Measurements from ENCODE around the gene CADPS2.
"Not testable (repeated sequence)": the region's sequence is repeated elsewhere in the genome, so short reads cannot be mapped to it uniquely, and the experiment has no call there.

CADPS2 gene

DNA sequence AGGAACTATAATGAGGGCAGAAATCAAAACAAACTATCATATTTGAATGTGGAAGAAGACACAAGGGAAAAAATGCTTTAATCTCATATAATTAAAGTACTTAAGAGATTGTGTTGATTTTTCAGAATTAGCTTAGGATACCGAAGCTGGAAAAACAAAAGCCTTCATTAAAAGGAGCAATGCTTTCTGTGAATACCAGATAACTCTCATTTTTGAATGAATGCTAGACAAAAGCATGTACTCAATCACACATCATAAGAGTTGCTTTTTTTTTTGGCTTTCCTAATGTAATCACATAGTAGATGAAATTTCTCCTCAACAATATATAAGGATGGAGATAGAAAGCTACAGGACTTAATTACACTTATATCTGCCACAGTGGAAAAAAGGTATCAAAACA, 43.3 kb downstream of the CADPS2 start:
- Mint-ChIP-seq H3K27ac (no peak overlapping the region), H3K27me3 (no peaks in the 10 kb centered on the region), H3K36me3 (ENCODE audit: low read depth) (no peaks in the 10 kb centered on the region), H3K9me3 (no peaks in the 10 kb centered on the region), H3K4me1 (ENCODE audit: low read depth) (no peaks in the 10 kb centered on the region), H3K4me3 (no peak overlapping the region)
- intact Hi-C loops (cut with micrococcal nuclease) = no loop called here

DNA sequence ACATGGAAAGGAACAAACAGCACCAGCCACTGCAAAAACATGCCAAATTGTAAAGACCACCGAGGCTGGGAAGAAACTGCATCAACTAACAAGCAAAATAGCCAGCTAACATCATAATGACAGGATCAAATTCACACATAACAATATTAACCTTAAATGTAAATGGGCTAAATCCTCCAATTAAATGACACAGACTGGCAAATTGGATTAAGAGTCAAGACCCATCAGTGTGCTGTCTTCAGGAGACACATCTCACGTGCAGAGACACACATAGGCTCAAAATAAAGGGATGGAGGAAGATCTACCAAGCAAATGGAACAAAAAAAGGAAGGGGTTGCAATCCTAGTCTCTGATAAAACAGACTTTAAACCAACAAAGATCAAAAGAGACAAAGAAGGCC, 50.0 kb downstream of the CADPS2 start:
- intact Hi-C loops (cut with micrococcal nuclease); H3K27ac Mint-ChIP-seq; H3K27me3 Mint-ChIP-seq; H3K4me1 Mint-ChIP-seq (ENCODE audit: low read depth); H3K36me3 Mint-ChIP-seq (ENCODE audit: low read depth); H3K4me3 Mint-ChIP-seq: not testable (repeated sequence)
- H3K9me3 Mint-ChIP-seq = peaks cover 33% of the 10 kb centered on the region

DNA sequence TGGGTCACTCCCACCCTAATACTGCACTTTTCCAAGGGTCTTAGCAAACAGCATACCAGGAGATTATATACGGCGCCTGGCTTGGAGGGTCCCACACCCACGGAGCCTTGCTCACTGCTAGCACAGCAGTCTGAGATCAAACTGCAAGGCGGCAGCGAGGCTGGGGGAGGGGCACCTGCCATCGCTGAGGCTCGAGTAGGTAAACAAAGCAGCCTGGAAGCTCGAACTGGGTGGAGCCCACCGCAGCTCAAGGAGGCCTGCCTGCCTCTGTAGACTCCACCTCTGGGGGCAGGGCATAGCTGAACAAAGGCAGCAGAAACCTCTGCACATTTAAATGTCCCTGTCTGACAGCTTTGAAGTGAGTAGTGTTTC, 51.7 kb downstream of the CADPS2 start:
- peaks cover 33% of the 10 kb centered on the region for H3K9me3 Mint-ChIP-seq
- H3K4me3 Mint-ChIP-seq; H3K36me3 Mint-ChIP-seq (ENCODE audit: low read depth); intact Hi-C loops (cut with micrococcal nuclease); H3K27me3 Mint-ChIP-seq; H3K27ac Mint-ChIP-seq; H3K4me1 Mint-ChIP-seq (ENCODE audit: low read depth): not testable (repeated sequence)

DNA sequence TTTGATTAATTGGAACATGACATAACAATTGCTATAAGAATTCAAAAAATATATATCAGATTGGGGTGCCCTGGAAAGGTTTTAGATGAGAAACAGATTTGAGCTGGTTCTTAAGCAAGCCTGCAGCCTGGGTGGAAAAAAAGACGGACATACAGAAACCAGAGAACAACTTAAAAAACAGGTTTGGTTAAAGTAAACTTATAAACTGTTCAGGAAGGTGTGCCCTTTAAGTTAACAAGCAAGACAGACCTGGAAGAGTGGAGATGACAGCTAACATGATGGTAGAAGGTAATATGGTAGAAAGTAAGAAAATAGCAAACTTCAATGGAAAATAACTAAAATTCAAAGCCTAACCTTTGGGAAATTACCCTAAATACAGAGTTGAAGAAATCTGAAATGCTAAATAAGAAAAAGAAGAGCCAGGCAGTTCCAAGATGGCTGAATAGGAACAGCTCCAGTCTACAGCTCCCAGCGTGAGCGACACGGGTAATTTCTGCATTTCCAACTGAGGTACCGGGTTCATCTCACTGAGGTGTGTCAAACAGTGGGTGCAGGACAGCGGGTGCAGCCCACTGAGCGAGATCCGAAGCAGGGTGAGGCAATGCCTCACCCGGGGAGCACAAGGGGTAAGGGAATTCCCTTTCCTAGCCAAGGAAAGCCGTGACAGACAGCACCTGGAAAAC, 52.2 kb downstream of the CADPS2 start:
- H3K36me3 Mint-ChIP-seq (ENCODE audit: low read depth) = no peaks in the 10 kb centered on the region
- no peak overlapping the region for H3K4me3 Mint-ChIP-seq
- H3K27me3 Mint-ChIP-seq = no peaks in the 10 kb centered on the region
- peaks cover 33% of the 10 kb centered on the region for H3K9me3 Mint-ChIP-seq
- no peak overlapping the region for H3K27ac Mint-ChIP-seq
- intact Hi-C loops (cut with micrococcal nuclease) = no loop called here
- no peaks in the 10 kb centered on the region for H3K4me1 Mint-ChIP-seq (ENCODE audit: low read depth)

DNA sequence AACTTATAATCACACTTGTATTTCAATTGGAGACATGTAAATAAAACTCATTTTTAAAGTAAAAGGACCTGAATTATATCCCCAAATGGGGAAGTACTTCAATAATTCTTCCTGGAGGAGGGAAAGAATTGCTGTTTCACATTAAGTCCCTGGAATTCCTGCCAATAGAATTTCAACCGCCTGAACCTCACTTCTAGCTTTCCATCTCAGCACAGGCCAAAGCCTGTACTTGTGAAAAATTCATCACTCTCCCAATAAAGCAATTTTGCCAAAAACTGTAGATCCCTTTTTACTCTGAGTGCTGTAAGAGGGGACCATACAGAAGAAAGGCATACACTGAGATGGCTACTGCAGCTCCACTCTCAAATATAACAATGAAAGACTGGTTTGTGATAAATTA, 54.8 kb downstream of the CADPS2 start:
- Mint-ChIP-seq H3K4me1 (ENCODE audit: low read depth) (no peaks in the 10 kb centered on the region), H3K27ac (no peak overlapping the region), H3K9me3 (peaks cover 34% of the 10 kb centered on the region), H3K27me3 (no peaks in the 10 kb centered on the region), H3K4me3 (no peak overlapping the region), H3K36me3 (ENCODE audit: low read depth) (no peaks in the 10 kb centered on the region)
- intact Hi-C loops (cut with micrococcal nuclease) = no loop called here

DNA sequence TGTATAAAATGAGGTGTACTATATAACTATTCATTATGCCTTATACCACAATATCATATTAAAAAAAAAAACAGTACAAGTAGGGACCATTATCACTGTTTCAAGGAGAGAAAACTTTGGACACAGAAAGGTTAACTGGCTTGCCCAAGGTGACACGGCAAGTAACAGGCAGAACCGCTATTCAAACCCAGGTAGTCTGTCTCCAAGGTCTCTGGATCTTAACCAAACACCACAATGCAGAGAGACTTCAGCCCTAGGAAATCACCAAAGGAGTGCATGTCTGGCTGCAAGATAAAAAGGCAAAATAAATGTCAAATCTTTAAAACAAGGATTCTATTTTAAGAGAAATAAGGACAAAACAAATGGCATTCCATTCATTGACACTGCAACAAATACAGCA, 56.3 kb downstream of the CADPS2 start:
- peaks cover 19% of the 10 kb centered on the region for H3K9me3 Mint-ChIP-seq
- H3K27ac Mint-ChIP-seq = no peak overlapping the region
- no peaks in the 10 kb centered on the region for H3K27me3 Mint-ChIP-seq
- H3K36me3 Mint-ChIP-seq (ENCODE audit: low read depth) = no peaks in the 10 kb centered on the region
- H3K4me3 Mint-ChIP-seq = no peak overlapping the region
- no peaks in the 10 kb centered on the region for H3K4me1 Mint-ChIP-seq (ENCODE audit: low read depth)
- intact Hi-C loops (cut with micrococcal nuclease) = no loop called here

DNA sequence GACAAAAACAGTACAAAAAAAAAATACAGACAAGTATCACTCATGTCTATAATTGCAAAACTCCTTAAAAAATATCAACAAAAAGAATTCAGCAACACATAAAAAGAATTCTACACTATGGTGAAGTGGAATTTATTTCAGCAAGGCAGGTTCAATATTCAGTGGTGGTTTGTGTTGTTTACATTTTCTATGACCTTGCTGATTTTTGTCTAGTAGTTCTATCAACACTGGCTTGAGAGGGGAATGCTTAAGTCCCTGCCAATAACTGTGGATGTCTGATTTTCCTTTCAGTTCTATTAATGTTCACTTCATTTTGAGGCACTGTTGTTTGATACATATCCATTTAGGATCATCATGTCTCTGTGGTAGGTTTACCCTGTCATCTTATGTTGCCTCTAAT, 58.5 kb downstream of the CADPS2 start:
- Mint-ChIP-seq H3K27me3 (no peaks in the 10 kb centered on the region), H3K27ac (no peak overlapping the region), H3K9me3 (peaks cover 12% of the 10 kb centered on the region), H3K4me1 (ENCODE audit: low read depth) (no peaks in the 10 kb centered on the region), H3K36me3 (ENCODE audit: low read depth) (no peaks in the 10 kb centered on the region), H3K4me3 (no peak overlapping the region)
- intact Hi-C loops (cut with micrococcal nuclease) = no loop called here

DNA sequence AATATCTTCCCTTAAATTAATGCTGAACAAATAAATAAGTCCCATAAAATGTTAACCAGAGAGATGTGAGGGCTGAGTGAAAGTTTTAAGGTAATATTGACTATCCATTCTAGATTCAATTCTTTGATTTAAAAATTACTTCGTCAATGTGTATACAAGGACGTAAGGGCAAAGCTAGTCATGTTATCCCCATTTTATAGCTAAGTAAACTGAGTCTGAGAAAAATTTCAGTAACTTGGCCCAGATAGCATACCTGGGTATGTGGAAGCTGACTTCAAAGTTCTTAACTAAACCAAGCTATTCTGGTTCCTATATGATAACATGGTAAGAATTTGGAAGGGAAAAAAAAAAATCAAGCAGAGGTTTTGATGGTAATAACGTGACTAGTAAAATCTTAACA, 72.4 kb downstream of the CADPS2 start:
- H3K27me3 Mint-ChIP-seq = no peaks in the 10 kb centered on the region
- no peak overlapping the region for H3K4me3 Mint-ChIP-seq
- intact Hi-C loops (cut with micrococcal nuclease) = no loop called here
- H3K4me1 Mint-ChIP-seq (ENCODE audit: low read depth) = no peaks in the 10 kb centered on the region
- peaks cover 20% of the 10 kb centered on the region for H3K9me3 Mint-ChIP-seq
- no peaks in the 10 kb centered on the region for H3K36me3 Mint-ChIP-seq (ENCODE audit: low read depth)
- no peak overlapping the region for H3K27ac Mint-ChIP-seq

DNA sequence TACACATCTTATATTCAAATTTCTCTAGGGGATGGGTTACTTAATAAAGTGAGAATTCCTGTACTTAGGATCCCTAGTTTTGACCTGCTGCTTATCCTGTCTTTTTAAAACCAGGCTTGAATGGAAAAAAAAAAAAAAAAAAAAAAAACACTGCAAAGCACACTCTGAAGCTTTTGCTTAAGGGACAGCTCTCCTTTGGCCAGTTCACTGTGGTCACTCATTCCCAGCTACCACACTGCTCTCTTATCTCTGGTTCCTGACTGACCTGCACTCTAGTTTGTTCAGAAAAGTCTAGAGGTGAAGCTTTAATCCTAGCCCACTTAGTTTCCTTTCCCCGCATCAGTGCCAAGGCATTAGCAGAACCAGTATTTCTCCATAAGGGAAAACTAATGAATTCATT, 82.4 kb downstream of the CADPS2 start:
- no peaks in the 10 kb centered on the region for H3K4me1 Mint-ChIP-seq (ENCODE audit: low read depth)
- H3K27ac Mint-ChIP-seq = no peak overlapping the region
- H3K36me3 Mint-ChIP-seq (ENCODE audit: low read depth) = no peaks in the 10 kb centered on the region
- H3K9me3 Mint-ChIP-seq = no peaks in the 10 kb centered on the region
- intact Hi-C loops (cut with micrococcal nuclease) = no loop called here
- H3K27me3 Mint-ChIP-seq = no peaks in the 10 kb centered on the region
- no peak overlapping the region for H3K4me3 Mint-ChIP-seq

DNA sequence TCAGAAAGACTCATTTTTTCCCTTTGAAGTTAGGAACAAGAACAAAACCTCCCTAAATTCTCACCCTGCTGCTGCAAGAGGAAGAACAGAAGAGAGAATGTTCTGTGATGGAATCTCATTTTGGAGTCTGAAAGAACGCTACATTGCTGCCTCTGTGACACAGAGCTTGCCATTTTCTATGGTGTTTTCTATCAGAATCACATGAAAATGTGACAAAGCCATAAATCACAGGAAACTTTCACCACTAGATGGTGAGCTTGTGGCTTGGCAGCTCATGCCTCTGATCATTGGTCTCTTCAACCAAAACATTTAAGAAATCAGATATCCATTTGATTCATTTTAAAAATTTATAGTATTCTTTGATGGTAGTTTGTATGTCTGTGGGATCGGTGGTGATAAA, 82.9 kb downstream of the CADPS2 start:
- Mint-ChIP-seq H3K36me3 (ENCODE audit: low read depth) (no peaks in the 10 kb centered on the region), H3K27ac (no peak overlapping the region), H3K4me1 (ENCODE audit: low read depth) (no peaks in the 10 kb centered on the region), H3K27me3 (no peaks in the 10 kb centered on the region), H3K4me3 (no peak overlapping the region), H3K9me3 (no peaks in the 10 kb centered on the region)
- intact Hi-C loops (cut with micrococcal nuclease) = no loop called here

DNA sequence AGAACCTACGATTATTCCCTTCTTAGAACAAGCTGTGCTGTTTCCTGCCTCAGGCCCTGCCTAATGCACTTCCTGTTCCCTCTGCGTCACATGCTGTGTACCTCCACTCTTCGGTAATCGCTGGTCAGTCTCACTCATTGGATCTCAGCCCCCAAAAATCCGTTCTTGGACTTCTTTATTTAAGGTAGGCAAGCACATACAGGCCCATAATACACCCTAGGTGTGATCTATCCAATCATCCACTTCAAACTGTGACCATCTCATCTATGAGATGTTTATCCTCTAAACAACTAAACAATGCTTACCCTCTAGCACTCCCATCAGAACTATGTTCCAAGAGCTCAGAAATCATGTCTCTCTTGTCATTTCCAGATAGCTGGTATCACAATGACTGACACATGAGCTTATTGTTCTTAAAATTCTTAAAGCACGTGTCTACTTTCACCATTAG, 83.9 kb downstream of the CADPS2 start:
- no peaks in the 10 kb centered on the region for H3K36me3 Mint-ChIP-seq (ENCODE audit: low read depth)
- intact Hi-C loops (cut with micrococcal nuclease) = no loop called here
- H3K4me1 Mint-ChIP-seq (ENCODE audit: low read depth) = no peaks in the 10 kb centered on the region
- no peak overlapping the region for H3K27ac Mint-ChIP-seq
- H3K9me3 Mint-ChIP-seq = no peaks in the 10 kb centered on the region
- H3K27me3 Mint-ChIP-seq = no peaks in the 10 kb centered on the region
- no peak overlapping the region for H3K4me3 Mint-ChIP-seq

DNA sequence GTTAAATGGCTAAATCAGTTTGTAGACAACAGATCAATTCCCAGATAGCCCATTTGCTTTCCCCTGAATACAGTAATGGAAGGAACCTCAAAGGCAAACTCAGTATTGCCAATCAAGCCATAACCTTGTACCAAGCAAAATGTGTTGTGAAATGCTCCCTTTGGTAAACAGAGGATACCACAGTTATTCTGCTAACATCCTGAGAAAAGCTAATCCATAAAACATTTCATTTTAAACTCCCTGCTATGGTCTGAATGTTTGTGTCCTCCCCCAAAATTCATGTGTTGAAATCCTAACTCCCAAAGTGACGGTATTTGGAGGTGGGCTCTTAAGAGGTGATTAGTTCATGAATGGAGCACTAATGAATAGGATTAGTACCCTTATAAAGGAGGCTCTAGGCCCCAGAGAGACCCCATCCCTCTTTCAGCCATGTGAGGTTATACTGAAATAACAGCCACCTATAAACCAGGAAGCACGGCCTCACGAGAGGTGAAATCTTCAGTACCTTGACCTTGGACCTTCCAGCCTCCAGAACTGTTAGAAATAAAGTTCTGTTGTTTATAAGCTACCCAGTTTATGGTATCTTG, 94.2 kb downstream of the CADPS2 start:
- H3K9me3 Mint-ChIP-seq = peaks cover 13% of the 10 kb centered on the region
- no peaks in the 10 kb centered on the region for H3K27me3 Mint-ChIP-seq
- no peaks in the 10 kb centered on the region for H3K36me3 Mint-ChIP-seq (ENCODE audit: low read depth)
- H3K4me3 Mint-ChIP-seq = no peak overlapping the region
- no peaks in the 10 kb centered on the region for H3K4me1 Mint-ChIP-seq (ENCODE audit: low read depth)
- intact Hi-C loops (cut with micrococcal nuclease) = no loop called here
- no peak overlapping the region for H3K27ac Mint-ChIP-seq

DNA sequence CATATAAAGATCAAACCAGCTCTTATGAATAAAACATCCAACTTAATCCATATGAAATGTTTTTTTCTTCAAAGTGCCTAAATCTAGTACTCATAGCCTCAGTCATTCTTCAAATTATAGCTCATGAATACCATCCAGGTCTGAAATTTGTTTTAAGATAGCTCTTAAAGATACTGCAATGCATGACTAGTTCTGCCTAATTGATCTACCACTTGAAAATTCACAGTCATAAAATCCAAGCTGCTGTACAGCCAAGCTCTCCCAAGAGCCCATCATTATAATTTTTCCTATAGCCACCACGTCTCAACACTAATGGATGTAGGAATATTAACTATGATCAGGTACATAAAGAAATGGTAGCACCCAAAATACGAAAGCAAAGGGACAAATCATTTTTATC, 95.7 kb downstream of the CADPS2 start:
- no peak overlapping the region for H3K4me3 Mint-ChIP-seq
- no peak overlapping the region for H3K27ac Mint-ChIP-seq
- intact Hi-C loops (cut with micrococcal nuclease) = no loop called here
- no peaks in the 10 kb centered on the region for H3K27me3 Mint-ChIP-seq
- H3K4me1 Mint-ChIP-seq (ENCODE audit: low read depth) = no peaks in the 10 kb centered on the region
- H3K36me3 Mint-ChIP-seq (ENCODE audit: low read depth) = no peaks in the 10 kb centered on the region
- H3K9me3 Mint-ChIP-seq = peaks cover 13% of the 10 kb centered on the region

DNA sequence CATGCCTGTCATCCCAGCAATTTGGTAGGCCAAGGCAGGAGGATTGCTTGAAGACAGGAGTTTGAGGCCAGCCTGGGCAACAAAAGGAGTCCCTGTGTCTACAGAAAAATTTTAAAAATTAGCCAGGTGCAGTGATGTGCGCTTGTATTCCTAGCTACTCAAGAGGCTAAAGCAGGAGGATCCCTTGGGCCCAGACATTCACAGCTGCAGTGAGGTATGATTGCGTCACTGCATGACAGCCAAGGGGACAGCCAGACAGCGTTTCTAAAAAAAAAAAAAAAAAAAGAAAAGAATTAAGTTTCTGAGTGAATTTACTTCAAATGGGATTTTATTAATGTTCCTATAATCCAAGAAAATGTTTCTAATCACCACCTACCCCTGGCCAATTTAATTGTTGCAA, 96.1 kb downstream of the CADPS2 start:
- intact Hi-C loops (cut with micrococcal nuclease) = no loop called here
- H3K27me3 Mint-ChIP-seq = no peaks in the 10 kb centered on the region
- H3K36me3 Mint-ChIP-seq (ENCODE audit: low read depth) = no peaks in the 10 kb centered on the region
- no peak overlapping the region for H3K4me3 Mint-ChIP-seq
- H3K9me3 Mint-ChIP-seq = peaks cover 11% of the 10 kb centered on the region
- no peaks in the 10 kb centered on the region for H3K4me1 Mint-ChIP-seq (ENCODE audit: low read depth)
- no peak overlapping the region for H3K27ac Mint-ChIP-seq

DNA sequence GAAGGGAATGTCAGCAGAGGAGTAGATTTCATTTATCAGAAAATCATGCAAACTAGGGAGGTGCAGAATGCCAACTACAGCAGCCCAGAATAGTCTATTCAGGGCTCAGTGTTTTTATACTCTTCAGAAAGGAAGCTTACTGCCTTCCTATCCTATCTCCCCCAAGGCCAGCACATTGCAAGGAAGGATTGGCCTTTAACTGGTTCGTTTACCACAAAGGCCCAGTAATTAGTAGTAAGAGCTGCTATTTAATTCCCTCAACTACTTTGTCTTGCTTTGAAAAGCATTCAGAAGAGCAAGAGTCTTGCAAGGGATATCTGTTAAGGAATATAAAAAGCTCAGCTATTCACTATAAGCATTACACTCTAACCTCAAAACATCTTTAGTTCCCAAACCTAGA, 97.1 kb downstream of the CADPS2 start:
- Mint-ChIP-seq H3K27me3 (no peaks in the 10 kb centered on the region), H3K27ac (no peak overlapping the region), H3K9me3 (peaks cover 1% of the 10 kb centered on the region), H3K4me3 (no peak overlapping the region), H3K4me1 (ENCODE audit: low read depth) (no peaks in the 10 kb centered on the region), H3K36me3 (ENCODE audit: low read depth) (no peaks in the 10 kb centered on the region)
- intact Hi-C loops (cut with micrococcal nuclease) = no loop called here
